Epithelial cell of proximal tubule (primary cell): Measurements from ENCODE around the gene TMTC1. TPM values are rescaled to one million over a fixed set of nuclear protein-coding genes. Genes with fewer than 3 reads are reported as not detected.
A peak's percentile ranks its signal among the peaks of the same experiment; 100 is the strongest.

Experiments used
- DNase-seq: peaks from one replicate; pipeline ENCODE4 v3.0.0-alpha.2; 2011; ENCODE audit warnings: low read depth
- H3K4me3 ChIP-seq: 2 replicates; pipeline ENCODE4 v1.5.1; 2011; ENCODE audit warnings: low read depth, mild to moderate bottlenecking, low read length
- total RNA-seq: library from RNA; depleted of rRNA; stranded (reverse); fragments of >200 nt; gene quantifications from 2 replicates; pipeline ENCODE4 v1.2.3, GENCODE V29; 2015
- TF ChIP-seq, protein P1 (sequence below): conservative IDR thresholded peaks from 2 replicates; pipeline ENCODE4 v1.5.1; 2012; ENCODE audit warnings: low read depth, mild to moderate bottlenecking, low read length

TMTC1 gene
- total RNA-seq, 1 donor from 2014 or later: 0.40 TPM

DNA sequence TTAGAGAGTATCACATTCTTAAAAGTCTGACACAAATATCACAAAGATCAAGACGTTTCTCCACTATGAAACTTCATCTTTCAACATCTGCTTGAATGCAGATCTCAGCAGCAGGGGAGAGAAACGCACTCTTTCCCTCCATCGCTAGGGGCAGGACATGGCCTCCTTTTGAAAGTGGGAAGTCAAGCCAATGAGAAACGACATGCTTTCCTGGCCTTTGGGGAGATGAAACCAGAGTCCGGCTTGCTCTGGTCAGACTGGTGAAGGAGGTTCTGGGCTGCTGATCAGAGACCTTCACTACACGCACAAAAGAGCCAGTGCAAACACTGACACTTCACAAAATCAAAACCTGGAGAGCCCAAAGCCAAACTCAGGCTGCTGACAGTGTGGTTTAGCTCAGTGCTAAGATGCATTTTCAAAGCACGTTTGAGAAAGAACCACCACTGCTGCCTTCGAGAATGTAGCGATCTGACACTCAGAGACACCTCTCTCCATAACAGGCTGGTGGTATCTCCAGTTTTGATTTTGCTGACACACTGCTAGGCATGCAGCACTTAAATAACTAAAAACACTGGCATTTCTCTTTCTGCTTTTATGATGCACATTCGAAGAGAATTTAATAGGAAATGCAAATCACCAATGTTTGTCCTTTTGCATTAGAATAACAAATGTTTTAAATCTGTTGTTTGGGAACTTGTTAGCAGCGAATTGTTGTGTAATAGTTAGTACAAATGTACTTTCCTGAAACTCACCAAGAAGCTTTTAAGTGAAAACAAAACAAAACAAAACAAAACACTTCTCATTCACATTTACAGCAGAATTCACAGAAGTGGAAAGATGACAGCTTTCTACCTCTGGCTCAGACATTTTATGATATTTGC, 192.4 kb downstream of the TMTC1 start:
- TF ChIP-seq, protein P1, sequence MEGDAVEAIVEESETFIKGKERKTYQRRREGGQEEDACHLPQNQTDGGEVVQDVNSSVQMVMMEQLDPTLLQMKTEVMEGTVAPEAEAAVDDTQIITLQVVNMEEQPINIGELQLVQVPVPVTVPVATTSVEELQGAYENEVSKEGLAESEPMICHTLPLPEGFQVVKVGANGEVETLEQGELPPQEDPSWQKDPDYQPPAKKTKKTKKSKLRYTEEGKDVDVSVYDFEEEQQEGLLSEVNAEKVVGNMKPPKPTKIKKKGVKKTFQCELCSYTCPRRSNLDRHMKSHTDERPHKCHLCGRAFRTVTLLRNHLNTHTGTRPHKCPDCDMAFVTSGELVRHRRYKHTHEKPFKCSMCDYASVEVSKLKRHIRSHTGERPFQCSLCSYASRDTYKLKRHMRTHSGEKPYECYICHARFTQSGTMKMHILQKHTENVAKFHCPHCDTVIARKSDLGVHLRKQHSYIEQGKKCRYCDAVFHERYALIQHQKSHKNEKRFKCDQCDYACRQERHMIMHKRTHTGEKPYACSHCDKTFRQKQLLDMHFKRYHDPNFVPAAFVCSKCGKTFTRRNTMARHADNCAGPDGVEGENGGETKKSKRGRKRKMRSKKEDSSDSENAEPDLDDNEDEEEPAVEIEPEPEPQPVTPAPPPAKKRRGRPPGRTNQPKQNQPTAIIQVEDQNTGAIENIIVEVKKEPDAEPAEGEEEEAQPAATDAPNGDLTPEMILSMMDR: peak; percentile 48
- peak; percentile 1 for DNase-seq
- no peak overlapping the region for H3K4me3 ChIP-seq

DNA sequence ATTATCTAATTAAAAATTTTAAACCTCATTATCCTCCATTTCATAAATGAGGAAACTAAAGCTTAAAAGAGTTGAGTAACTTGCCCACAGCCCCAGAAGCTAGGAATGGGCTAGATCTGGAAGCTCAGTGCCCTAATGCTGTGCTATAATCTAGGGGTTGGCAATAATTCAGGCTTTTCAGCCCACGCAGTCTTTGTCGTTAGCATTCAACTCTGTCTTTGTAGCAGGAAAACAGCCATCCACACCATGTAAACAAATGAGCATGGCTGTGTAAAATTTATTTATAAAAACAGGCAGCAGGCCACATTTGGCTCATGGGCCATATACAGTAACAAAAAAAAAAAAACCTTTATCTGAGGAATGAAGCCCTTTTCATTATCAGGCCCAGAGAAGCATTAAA, 193.9 kb downstream of the TMTC1 start:
- TF ChIP-seq, protein P1: no peak
- no peak overlapping the region for H3K4me3 ChIP-seq
- no peak for DNase-seq

DNA sequence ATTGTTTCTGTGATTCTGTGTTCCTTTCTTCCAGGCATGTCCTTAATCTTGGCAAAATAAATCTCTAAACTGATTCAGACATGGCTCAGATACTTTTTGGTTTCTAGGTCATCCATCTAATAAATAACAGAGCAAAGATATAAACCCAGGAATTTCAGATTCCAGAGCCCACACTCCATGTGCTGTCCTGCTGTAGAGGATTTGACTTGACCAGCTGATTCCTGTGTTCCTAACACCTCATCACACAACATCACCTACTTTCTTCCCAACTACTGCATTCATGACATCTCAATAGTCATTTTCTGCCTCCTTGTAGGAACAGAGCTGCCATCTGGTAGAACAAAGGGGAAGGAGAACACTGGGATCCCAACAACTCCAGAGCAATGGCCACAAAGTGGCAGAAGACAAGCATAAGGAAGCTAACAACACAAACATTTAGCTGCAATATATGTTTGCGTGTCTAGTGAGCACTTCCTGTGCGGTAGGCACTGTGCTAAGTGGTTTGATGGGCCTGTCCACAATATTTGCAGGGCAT, 194.4 kb downstream of the TMTC1 start:
- H3K4me3 ChIP-seq: no peak overlapping the region
- TF ChIP-seq, protein P1: no peak
- no peak for DNase-seq

DNA sequence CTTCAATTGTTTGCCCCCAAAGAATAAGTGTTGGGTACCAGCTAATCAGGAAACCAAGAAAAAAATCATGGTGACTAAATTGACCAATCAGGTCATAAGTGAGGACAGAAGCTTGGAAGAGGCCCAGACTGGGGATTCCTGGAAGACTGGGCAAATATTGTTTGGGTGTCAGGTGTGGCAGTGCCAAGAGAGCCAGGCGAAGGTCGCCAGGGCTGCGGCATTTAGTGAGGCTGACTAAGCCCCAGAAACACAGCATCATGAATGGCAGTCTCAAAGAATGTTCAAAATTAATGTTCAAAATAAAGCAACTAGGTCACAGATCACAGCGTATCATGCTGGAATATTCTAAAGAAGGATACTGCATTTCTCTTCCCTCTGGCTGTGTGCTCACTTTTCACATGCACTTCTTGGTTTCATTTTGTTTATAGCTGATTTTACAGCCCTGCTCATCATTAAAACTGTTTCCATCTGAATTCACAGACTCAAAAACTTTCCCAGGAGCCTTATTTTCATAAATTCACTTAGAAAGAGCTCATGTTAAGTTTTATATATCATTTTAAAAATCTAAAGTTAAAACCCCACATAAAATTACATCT, 201.0 kb downstream of the TMTC1 start:
- H3K4me3 ChIP-seq: no peak overlapping the region
- TF ChIP-seq, protein P1: no peak
- DNase-seq: no peak

DNA sequence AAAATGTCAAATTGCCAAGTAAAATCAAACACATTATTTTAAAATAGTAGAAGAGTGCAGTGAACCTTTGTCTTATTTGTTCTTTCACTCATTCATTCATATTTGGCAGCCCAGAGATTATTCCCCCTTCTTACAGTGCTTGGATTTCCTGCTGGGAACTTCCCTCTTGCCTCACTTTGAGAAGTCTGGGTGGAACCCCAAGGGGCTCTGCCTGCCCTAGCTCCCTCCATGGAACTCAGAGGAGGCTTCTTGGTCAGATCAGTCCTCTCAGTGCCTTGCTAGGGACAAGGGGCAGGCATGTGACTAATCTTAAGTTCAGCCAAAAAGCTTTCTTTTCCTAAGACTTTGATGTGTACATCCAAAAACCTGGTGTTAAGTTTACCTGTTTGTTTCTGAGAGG, 201.6 kb downstream of the TMTC1 start:
- no peak overlapping the region for H3K4me3 ChIP-seq
- TF ChIP-seq, protein P1: no peak
- DNase-seq: no peak

DNA sequence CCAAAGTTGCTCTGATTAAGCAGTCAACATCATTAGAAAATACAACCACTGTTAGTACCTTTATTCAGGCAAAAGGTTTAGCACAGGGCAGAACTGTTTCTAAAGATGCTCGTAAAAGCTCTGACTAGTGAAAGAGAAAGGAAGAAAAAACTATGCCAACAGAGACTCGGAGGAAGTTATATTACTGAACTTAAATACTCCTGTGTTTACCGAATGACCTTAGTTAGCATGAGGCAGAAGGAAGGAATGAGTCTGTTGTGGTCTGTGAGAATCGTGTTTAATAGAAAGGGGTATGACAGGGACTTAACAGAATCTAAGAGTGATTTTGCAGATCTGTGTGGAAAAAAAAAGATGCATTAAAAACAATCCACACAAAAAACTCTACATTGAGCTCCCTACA, 202.1 kb downstream of the TMTC1 start:
- H3K4me3 ChIP-seq: no peak overlapping the region
- TF ChIP-seq, protein P1: no peak
- DNase-seq: no peak
